NCI-H146 treated with DMSO at 0.1 percent for 48 hours (cell line): ENCODE measurements around the gene MED13L.

Experiments used
- DNase-seq: peaks from one replicate; lab custom pipeline; 2025; ENCODE audit not compliant: unreplicated experiment; lab: John Stamatoyannopoulos, UW

Gene MED13L

GRCh38 chr12:116157845-116158267 is 119.6 kb downstream of the MED13L start:
- DNase-seq, result peak; percentile 76

GRCh38 chr12:116156614-116157013 is 120.9 kb downstream of the MED13L start:
- no peak for DNase-seq

- DNase-seq, result no peak
Measured at GRCh38 chr12:116155383-116155782, 122.1 kb downstream of the MED13L start.

GRCh38 chr12:116153983-116154382 is 123.5 kb downstream of the MED13L start:
- no peak for DNase-seq

- no peak for DNase-seq
Measured at GRCh38 chr12:116153113-116153512, 124.4 kb downstream of the MED13L start.

GRCh38 chr12:116152268-116152667 is 125.2 kb downstream of the MED13L start:
- DNase-seq, result no peak

GRCh38 chr12:116150452-116150851 is 127.0 kb downstream of the MED13L start:
- no peak for DNase-seq

- no peak for DNase-seq
Measured at GRCh38 chr12:116150001-116150400, 127.5 kb downstream of the MED13L start.

GRCh38 chr12:116148844-116149243 is 128.6 kb downstream of the MED13L start:
- DNase-seq, result no peak

- no peak for DNase-seq
Measured at GRCh38 chr12:116146386-116146785, 131.1 kb downstream of the MED13L start.

GRCh38 chr12:116145451-116145850 is 132.0 kb downstream of the MED13L start:
- DNase-seq, result no peak

GRCh38 chr12:116144384-116144783 is 133.1 kb downstream of the MED13L start:
- no peak for DNase-seq

- DNase-seq, result no peak
Measured at GRCh38 chr12:116143909-116144308, 133.6 kb downstream of the MED13L start.

- no peak for DNase-seq
Measured at GRCh38 chr12:116142936-116143898, 134.3 kb downstream of the MED13L start.

- no peak for DNase-seq
Measured at GRCh38 chr12:116141833-116142162, 135.7 kb downstream of the MED13L start.

- DNase-seq, result no peak
Measured at GRCh38 chr12:116141110-116141832, 136.2 kb downstream of the MED13L start.

- DNase-seq, result no peak
Measured at GRCh38 chr12:116140529-116140928, 137.0 kb downstream of the MED13L start.

- DNase-seq, result no peak
Measured at GRCh38 chr12:116138781-116139180, 138.7 kb downstream of the MED13L start.

- no peak for DNase-seq
Measured at GRCh38 chr12:116138364-116138763, 139.1 kb downstream of the MED13L start.

- DNase-seq, result no peak
Measured at GRCh38 chr12:116137318-116137717, 140.2 kb downstream of the MED13L start.

- DNase-seq, result no peak
Measured at GRCh38 chr12:116136340-116136739, 141.2 kb downstream of the MED13L start.
